GM18511 (cell line): ENCODE measurements around the gene UVRAG.
A peak's percentile ranks its signal among the peaks of the same experiment; 100 is the strongest.

Source experiments
- ATAC-seq: cut with Tn5 transposase; IDR thresholded peaks from one replicate; pipeline ENCODE4 v1.9.1; 2021; ENCODE audit warnings: mild to moderate bottlenecking, moderate library complexity; ENCODE audit not compliant: unreplicated experiment

Gene UVRAG

DNA sequence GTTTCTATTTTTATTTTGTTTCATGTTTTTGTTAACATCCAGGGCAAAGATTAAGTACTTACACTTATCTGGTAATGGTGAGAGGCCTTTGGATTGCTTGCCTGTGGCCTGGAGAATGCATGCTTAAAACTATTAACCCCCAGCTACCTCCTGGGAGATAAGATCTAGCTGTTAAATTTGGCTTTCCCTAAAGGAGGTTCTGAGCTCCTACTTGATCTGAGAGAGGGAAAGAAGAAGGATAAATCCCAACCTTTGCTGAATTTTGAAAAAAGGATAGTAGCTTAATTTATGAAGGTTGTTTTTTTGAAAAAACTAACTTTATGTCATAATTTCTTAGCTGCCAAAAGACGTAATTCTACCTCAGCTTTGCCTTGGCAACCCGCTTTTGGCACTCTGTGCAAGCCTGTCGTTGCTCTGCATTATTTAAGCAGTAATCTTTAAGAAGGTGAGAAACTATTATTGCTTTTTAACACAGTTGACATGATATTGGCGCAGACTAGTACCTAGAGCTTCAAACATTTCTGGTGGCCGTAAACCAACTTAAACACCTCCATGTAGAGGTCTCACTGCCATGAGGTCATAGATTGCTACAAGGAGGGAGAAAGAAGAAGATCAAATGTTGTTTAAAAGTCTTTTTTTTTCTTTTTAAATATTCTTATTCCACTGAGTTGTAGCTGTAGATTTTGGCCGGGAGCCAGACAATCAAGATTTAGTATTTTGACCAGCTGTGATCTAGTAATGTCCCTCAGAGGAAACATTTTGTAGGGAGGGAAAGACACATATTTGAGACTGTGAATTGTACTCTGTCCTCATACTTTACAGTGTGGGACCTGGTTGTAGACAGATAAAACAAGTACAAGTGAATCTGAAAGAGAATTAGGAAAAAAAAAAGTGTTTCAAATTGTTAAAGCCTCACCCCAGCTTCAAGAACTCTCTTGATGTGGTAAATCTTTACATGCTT lies 316.9 kb downstream of the UVRAG start:
- no peak for ATAC-seq

DNA sequence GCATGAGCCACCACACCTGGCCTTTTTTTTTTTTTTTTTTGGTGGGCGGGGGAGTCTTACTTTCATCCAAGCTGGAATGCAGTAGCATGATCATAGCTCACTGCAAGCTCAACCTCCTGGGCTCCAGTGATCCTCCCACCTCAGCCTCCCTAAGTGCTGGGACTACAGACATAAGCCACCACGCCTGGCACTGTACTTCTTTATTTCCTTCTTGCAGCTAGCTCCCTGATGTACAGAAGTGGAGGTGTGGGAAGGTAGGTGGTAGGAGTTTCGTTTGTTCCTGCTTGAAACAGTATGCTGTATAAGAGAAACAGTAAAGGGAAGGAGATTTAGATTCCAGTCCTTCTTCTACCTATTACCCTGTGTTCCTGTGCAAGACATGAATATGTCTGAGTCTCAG lies 319.2 kb downstream of the UVRAG start:
- no peak for ATAC-seq

DNA sequence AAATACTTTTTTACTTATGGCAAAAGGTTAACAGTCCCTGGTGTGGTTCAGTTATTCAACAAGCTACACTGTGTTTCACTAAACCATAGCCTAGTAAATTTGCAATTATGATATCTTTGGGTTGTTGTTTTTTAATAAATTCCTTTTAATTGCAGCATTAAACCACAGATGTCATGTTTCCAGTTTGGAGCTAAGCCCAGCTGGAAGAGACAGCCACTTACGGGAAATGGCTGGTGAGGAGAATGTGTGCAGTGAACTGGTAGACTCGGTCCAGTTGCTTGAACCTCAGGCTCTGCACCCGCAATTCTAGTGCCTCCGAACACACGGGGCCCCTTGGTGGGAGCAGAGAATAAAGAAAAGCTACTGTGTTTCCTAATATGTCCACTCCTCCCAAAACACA lies 320.5 kb downstream of the UVRAG start:
- ATAC-seq: no peak

DNA sequence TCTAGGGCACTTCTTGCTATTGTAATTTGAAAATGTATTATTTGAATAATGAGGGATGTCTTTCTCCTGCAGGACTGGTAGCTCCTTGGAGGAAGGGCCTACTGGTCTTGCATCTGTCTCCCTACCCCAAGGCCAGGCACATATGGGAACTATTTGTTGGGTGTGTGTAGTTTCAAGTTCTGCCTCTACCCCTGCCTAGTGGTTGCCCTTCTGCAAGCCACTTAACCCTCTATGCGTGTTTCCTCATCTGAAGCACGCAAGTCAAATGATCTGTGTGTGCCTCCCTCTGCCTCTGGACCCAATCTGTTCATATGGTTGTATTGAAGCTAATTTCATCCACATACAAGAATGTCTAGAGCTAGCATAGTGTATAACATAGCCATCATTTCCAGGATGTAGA lies 324.3 kb downstream of the UVRAG start:
- ATAC-seq: no peak

DNA sequence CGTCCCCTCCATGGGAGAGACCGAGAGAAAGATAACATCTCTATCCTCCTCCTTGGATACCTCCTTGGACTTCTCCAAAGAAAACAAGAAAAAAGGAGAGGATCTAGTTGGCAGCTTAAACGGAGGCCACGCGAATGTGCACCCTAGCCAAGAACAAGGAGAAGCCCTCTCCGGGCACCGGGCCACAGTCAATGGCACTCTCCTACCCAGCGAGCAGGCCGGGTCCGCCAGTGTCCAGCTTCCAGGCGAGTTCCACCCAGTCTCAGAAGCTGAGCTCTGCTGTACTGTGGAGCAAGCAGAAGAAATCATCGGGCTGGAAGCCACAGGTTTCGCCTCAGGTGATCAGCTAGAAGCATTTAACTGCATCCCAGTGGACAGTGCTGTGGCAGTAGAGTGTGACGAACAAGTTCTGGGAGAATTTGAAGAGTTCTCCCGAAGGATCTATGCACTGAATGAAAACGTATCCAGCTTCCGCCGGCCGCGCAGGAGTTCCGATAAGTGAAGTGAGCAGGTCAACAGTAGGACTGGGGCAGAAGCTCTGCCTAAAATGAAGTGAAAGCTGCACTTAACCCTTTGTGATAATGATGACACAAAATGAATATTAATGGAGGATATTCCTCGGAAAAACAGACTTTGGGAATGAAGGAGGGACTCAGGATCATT lies 326.0 kb downstream of the UVRAG start:
- no peak for ATAC-seq

DNA sequence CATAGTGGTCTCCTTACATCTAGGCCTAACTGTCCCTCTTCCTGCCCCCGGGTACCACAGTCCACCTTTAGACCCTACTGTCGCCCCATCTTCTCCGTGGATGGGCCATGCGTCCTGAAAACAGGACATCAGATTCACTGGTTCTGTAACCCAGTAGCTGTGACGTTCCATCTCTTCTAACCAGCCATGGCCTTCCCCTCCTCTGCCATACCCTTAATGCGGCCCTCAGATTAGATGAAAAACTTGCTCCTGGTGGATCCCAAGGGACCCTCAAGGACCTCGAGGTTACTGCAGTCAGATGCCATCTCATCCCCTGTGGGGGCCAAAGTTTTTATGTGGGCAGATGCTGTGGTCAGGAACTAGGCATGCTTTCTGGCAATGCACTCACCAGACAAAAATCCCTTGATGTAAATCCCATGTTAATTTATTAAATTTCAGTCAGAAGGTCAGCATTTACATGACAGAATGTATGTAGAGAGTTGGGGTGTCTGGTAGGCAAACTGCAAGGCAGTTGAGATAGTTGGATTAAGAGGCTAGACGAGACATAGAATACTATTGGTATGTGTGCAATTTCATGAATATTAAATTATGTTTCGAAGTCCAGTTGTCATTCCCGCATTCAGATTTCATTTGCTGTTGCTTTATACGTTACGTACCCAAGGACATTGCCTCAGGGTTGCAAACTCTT lies 327.0 kb downstream of the UVRAG start:
- no peak for ATAC-seq

DNA sequence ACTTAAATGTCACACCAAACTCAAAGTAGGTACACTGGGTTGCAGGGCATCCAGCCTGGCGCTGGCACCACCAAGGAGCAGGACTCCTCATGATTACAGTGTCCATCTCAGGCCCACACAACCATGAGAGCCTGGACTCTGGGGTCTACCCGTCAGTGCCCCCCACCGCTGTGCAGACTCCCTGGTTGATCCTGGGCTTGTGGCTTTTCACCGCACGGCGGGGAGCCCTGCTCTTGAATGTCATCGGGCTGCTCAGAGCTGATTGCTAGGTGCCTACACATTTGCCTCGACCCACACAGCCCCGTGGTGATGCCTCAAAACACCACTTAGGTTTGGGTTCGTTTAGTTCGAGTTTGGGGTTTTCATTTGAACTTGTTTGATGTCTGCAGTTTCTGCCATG lies 328.3 kb downstream of the UVRAG start:
- ATAC-seq: no peak

DNA sequence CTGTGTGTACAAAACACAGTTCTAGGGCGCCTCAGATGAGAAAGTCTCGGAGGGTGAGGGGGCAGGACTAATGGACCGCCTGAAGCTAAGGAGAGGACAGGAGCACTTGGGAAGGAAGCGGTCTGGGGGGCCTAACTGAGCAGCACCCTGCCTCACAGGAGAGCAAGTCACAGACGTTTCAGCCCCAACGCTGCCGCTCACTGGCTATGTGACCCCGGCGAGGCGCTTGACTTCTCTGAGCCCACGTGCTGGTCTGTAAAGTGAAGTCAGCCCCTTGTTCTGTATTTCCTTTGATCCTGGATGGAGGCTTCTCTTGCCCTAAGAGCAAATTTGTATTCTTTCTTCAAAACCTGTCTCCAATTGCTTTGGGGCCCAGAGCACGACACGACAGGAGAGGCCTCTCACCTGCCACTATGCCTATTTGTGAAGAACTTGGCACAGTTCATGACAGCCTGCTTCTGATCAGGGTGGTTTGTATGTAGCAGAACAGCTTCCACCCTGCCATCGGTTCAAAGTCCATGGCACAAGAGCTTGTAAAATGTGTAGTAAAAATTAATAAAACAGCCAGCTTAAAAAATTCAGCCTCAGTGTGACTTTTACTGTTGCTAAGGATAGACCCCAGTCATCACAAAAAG lies 332.2 kb downstream of the UVRAG start:
- no peak for ATAC-seq

DNA sequence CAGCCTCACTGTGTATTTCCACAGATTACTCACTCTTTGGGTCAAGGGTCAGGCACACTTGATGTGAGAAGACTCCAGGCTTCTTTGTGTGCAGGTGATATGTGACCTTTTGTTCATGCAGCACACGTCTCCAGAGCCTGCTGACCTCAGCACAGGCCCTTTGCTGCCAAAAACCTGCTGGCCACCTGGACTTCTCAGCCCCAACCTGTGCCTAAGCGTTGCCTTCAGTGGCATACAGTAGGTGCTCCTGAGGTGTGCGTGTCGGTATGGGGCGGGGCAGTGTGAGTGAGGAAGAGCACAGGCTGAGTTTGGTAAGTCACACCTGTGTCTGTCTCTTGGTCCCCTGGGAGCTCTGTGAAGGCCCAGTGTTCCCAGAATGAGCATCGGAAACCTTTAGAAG lies 333.2 kb downstream of the UVRAG start:
- no peak for ATAC-seq

DNA sequence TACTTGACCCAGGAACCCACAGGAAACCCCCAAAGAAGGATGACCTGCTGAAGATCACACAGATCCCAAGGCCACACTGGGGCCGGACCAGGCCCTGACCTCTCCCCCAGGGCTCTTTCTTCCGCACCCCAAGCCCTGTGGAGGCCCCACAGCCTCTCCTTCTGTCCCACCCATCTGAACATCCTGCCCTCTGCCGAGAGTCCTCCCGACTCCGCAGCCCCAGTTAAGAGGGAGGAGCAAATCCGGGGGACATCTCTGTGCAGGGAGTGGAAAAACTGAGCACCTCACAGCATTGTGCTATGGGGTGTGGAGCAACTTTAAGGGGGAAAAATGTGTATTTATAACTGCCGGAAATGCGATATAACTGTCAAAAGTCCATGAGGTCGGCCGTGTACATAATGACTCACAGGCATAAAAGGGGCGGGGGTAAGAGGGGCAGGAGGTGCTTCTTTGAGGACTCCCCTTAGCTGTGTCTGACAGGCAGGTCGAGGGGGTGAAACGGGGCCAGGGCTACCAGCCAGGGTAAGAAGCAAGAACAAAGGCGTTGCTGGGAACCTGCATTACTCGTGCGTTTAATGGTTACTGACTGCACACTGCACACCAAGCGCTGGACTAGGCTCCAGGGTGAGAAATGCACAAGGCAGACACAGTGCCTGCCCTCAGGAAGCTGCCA lies 334.1 kb downstream of the UVRAG start:
- ATAC-seq: no peak

DNA sequence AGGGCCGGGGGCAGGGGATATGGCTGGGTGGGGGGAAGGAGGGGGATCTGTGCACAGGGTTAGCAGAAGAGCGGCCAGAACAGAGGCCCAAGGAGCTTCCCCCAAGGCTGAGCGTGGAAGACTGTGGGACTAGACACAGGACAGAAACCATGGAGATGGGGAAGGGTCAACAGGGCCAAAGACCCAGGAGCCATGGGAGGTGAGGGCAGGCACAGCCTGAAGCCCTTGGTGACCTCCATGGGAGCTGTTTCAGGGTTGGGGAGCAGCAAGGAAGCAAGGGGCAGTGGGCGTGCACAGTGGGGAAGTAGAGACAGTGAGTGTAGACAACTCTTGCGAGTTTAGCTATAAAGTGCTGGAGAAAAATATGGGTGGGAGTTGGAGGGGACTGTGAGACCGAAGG lies 334.7 kb downstream of the UVRAG start:
- ATAC-seq: no peak

DNA sequence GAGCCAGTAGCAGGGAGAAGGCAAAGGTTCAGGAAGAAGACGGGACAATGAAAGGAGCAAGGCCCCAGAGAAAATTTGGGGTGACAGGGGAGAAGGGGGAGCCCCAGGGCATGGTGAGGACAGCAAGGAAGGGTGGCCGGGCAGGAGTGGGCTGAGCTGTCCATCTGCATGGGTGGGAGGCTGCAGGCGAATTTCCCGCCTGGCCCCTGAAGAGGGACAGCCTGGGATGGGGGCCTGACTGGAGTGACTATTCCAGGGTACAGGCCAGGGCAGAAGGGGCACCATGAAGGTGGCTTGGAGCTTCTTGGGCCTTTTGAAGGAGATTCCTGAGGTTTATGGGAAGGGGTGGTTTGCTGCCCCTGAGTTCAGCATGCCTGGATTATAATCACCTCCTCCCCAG lies 335.1 kb downstream of the UVRAG start:
- ATAC-seq: no peak

DNA sequence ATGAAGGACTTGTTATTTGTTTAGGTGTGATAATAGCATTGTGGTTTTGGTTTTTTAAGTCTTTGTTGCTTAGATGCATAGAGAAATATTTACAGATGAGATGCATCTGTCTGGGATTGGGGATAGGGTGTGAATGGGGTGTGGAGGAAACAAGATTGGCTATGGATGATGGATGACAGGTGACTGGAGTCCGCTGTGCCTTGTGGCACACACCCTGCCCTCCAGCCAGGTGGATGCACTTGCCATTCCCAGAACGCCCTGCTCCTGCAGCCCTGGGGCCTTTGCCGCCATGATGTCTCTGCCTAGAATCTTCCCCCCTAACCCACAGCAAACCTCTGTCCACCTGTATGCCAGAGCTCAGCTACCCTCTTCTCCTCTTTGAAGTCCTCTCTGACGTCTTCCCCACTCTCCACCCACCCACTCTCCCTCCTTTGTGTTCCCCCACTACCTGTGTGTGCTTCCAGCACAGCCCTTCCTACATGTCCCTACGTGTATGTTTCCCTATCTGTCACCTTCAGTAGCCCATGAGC lies 336.6 kb downstream of the UVRAG start:
- no peak for ATAC-seq

DNA sequence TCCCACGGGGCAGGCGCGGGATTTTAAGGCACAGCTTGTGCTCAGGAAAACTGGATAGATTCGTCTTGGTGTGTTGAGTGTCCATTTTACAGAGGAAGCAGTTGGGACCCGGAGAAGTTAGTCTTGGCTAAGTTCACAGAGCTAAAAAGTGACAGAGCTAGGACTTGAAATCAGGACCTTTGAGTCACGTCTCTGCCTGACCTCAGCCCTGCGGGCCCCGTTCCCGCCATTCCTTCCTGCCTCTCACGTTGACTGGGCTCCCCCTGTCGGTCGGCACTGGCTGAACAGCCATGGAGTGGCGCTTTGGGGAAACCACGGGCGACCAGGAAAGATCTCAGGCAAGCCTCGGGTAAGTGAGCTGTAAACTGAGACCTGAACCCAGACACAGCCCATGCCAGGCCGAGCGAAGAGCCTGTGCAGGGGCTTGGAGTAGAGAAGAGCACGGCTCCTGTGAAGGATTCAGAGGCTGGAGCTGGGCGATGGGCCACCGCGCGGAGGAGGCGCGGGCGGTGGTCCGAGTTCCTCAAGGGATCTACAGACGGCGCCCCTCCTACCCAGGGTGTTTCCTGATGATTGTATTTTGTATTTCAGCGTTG lies 337.2 kb downstream of the UVRAG start:
- ATAC-seq: peak; percentile 63

DNA sequence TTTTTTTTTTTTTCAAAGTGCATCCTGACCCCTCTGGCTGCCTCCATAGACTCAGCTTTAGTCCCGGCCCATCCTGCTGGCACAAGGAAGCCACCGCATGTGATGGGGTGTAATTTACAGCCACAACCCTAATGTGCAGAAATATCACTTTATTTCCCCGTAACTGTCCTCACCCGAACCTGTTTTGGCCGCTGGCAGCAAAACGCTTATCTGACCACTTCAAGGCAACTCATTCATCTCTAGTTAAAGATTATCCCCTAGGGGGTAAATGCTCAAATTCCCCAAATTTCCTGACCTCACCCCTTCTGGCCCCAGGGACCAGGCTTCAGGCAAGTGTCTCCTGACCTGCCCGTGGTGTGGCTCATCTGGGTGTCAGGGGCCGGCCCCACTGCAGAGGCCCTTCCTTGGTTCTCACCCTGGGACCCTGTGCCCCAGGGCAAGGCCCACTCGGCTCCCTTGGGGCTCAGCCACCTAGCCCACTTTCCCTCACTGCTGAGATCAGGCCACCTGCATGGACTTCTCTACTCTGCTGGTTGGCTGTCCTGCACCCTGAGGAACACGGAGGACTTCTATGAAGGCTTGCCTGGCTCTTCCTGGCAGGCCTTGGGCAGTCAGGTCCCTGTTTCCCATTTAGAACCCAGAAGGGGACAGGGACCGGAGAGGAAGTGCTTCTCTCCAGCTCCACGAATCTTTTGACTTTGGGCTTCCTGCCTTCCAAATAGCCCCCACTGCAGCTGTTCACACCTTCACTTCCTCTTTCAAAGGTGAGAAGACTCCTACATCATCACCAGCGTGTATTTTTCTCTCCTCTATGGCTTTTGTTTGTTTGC lies 337.9 kb downstream of the UVRAG start:
- peak; percentile 70 for ATAC-seq

DNA sequence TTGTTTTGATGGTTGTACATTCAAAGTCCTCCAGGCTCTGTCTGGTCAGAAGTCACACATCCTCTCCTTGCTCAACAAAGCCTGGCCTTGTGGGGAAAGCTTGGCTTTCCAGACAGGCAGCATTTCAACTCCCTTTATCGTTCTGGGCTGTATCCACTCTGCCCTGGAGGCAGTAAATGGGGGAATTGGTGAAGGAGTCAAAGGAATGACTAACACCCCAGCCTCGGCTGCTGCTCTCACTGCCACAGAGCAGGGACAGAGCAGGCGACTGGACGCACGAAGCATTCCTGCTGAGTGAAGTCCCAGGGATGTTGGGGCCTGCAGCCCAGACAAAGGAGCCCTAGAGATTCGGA lies 338.5 kb downstream of the UVRAG start:
- ATAC-seq: no peak

DNA sequence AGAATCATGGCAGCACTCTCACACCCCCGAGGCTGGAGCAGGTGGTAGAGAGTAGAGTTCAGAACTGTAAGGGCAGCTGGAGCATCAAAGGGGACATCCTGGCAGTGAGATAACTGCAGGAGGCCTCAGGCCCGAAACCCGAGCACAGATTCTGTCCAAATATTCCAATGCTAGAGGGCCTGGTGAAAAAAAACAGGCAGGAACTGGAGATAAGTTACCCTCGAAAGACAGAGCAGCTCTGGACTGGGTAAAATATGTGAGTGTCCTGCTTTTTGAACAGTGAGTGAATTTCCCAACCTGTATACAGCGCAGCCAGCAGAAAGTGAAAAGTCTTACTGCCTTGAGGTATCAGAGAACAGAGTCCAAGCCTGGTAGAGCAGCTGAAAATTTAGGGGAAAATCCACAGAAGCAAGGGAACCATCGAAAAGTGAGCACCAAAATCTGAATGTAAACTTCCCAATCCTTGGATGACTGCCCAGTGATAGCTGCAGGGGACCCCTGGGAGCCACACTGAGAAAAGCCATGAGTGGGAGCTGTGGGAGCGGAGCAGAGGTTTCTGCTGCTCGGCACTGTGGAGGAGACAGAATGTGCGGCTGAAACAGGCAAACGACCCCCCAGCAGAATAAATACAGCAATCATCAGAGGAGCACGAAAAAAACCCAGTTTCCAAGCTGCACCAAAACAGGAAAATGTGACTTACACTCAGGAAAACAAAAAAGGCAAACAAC lies 340.7 kb downstream of the UVRAG start:
- ATAC-seq: no peak

DNA sequence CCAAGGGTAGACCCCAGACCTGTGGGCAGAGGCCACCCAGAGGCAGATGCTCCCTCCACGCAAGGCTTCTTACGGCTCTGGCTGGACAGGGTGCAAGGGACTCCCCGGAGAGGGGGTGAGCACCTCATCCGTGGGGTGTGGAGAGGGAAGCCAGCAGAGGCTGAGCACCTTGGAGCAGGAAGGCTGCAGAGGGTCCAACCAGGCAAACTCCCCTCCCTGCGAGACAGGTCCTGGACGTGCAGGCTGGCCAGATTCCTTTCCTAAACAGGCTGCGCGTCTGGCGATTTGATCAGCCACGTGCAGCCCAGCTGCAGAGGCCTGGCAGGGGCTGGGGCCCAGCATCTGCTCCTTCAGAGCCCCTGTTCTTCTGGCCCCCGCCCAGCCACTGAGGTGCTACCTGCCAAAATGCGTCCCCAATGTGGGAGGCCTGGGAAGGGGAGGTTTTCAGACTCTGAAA lies 342.0 kb downstream of the UVRAG start:
- ATAC-seq: no peak

DNA sequence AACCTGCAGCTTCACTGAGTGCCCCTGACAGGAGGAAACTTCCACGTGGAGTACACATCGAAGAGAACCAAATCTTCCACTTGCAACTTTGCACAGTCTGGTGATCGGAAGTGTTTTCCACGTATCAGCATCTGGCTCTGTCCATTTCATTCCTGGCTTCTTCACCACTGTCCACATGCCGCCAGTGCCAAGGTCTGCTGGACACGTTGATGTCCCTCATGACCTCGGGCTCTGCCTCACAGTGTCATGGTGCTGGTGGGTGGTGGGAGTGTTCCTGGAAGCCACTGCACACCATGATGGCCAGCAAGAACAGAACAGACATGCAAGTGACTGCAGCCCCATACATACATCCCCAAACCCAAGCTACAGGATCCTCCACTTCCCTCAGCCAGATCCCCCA lies 342.9 kb downstream of the UVRAG start:
- ATAC-seq: no peak
